Peyer's patch (tissue), 4 donors: Measurements from ENCODE around the gene SORBS1. TPM values are rescaled to one million over a fixed set of nuclear protein-coding genes. Genes with fewer than 3 reads are reported as not detected.
A peak's percentile ranks its signal among the peaks of the same experiment; 100 is the strongest.

Source experiments
- DNase-seq, 3 donors: peaks; one replicate each; pipeline ENCODE4 v3.0.0-alpha.2; 2017 to 2019
- H3K27ac ChIP-seq, 4 donors: fragments of 200-600 bp; sonication (generic); one replicate each; pipeline ENCODE4 v1.5.1; 2016 to 2019
- H3K27me3 ChIP-seq, 2 donors: fragments of 200-600 bp; sonication (generic); one replicate each; pipeline ENCODE4 v1.5.1; 2019
- H3K36me3 ChIP-seq, 3 donors: fragments of 200-600 bp; sonication (generic); one replicate each; pipeline ENCODE4 v1.5.1; 2016 to 2019
- H3K4me1 ChIP-seq, 4 donors: fragments of 200-600 bp; sonication (generic); one replicate each; pipeline ENCODE4 v1.5.1; 2016 to 2019
- H3K4me3 ChIP-seq, 4 donors: fragments of 200-600 bp; sonication (generic); 1 replicate in 3 of 4; 2 replicates in 1 of 4; pipeline ENCODE4 v1.5.1; 2016 to 2019; ENCODE audit warnings: mild to moderate bottlenecking in 1 of 4
- H3K9me3 ChIP-seq, 4 donors: fragments of 200-600 bp; sonication (generic); one replicate each; pipeline ENCODE4 v1.5.1; 2016 to 2019; ENCODE audit warnings: mild to moderate bottlenecking in 1 of 4
- POLR2A ChIP-seq, 2 donors: fragments of 450-650 bp; IDR thresholded peaks; one replicate each; pipeline ENCODE4 v1.5.1; 2017; ENCODE audit warnings: antibody characterized with exemption in 2 of 2, mild to moderate bottlenecking in 2 of 2, moderate library complexity in 2 of 2
- total RNA-seq, 4 donors: library from RNA; depleted of rRNA; stranded (reverse); fragments of >200 nt; gene quantifications; one replicate each; pipeline ENCODE4 v1.1.0, GENCODE V29; 2016
- TF ChIP-seq, protein P1 (sequence below), 6 experiments: fragments of 450-650 bp in 4 of 6; fragments of 200-600 bp in 2 of 6; sonication (generic) in 1 of 6; IDR thresholded peaks; one replicate each; pipeline ENCODE4 v1.5.1; 2017 to 2019; ENCODE audit warnings: antibody characterized with exemption in 6 of 6, mild to moderate bottlenecking in 3 of 6, moderate library complexity in 1 of 6

The SORBS1 gene
- total RNA-seq, 4 donors from 2014 or later, result 34.3 to 57.1 (median 48.7) TPM

DNA sequence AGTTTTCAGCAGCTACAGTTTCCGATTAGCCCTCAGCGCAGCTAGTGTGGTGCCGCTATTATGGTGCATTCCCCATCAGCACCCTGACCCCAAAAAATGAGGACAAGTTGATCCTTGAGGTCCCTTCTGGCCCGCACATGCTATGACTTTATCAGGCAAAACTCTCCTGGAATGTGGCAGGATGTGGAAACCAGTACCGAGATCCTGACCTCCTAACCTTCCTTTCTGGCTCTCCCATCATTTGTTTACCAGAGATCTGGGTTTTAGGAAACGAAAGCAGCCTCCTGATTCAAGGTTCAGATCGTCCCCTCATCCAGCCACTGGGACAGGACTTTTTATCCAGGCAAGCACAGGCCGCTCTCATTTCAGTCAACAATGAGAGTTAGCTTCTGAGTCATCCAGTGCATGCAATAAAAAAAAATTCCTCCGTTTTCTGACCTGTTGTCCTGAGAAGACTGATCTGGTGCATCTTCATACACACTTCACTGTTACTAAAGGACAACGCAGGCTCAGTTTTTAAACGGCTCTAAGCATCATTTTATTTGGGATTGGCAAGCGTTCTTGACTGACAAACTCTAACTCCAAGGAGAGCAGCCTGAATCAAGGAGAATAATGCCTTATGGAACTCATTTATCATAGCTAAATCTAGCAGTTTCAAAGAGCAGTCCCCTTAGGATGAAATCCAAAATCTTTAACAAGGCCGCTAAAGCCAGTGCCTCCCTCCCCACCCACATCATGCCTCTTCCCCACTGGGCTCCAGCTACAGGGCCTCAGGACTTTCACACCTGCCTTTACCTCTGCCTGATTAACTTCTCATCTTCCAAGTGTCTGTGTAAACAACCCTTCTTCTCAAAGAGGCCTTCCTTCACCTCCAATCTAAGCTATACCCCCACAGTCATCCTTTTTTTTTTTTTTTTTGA is 287.5 kb downstream of the SORBS1 start:
- peaks cover 0 to 70% (median 9%) of the 10 kb centered on the region in 4 donors for H3K4me1 ChIP-seq
- DNase-seq, result peak in 1 of 3 donors; percentile 80

DNA sequence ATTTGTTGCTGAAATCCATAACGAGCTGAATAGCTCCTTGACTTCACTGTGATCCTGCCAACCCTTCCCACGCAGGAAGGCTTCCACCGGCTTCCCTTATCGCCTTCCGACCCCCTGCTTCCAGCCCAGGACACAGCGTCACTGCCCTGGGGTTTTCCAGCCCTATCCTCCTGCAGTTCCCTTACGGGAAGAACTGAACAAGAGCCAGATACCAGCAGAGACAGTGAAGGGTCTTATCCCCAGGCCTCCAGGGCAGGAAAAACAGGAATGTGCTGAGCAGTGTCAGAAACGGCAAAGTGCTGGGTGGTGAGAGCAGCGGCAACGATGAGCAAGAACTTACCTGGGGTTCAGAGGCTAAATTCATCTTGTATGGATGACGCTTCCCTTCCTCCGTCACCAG is 292.7 kb downstream of the SORBS1 start:
- H3K27ac ChIP-seq, result peak overlapping the region; percentile 55 to 81 (median 64)
- no peaks in the 10 kb centered on the region for H3K9me3 ChIP-seq
- peaks cover 0 to 58% (median 0%) of the 10 kb centered on the region in 3 donors for H3K36me3 ChIP-seq
- no peak for DNase-seq
- no peaks in the 10 kb centered on the region for H3K27me3 ChIP-seq
- H3K4me3 ChIP-seq, result no peak overlapping the region
- peaks cover 0 to 57% (median 6%) of the 10 kb centered on the region in 4 donors for H3K4me1 ChIP-seq
- no peak for TF ChIP-seq POLR2A (IDR thresholded peaks at IDR 0.05)
- TF ChIP-seq, protein P1, sequence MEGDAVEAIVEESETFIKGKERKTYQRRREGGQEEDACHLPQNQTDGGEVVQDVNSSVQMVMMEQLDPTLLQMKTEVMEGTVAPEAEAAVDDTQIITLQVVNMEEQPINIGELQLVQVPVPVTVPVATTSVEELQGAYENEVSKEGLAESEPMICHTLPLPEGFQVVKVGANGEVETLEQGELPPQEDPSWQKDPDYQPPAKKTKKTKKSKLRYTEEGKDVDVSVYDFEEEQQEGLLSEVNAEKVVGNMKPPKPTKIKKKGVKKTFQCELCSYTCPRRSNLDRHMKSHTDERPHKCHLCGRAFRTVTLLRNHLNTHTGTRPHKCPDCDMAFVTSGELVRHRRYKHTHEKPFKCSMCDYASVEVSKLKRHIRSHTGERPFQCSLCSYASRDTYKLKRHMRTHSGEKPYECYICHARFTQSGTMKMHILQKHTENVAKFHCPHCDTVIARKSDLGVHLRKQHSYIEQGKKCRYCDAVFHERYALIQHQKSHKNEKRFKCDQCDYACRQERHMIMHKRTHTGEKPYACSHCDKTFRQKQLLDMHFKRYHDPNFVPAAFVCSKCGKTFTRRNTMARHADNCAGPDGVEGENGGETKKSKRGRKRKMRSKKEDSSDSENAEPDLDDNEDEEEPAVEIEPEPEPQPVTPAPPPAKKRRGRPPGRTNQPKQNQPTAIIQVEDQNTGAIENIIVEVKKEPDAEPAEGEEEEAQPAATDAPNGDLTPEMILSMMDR (IDR thresholded peaks at IDR 0.05), result no peak

More for the DNA sequence above, 287.5 kb downstream of the SORBS1 start:
- H3K27me3 ChIP-seq, result no peaks in the 10 kb centered on the region
- H3K4me3 ChIP-seq, result peak overlapping the region in 1 of 4 donors; percentile 5
- H3K27ac ChIP-seq, result peak overlapping the region; percentile 59 to 92 (median 80)
- H3K9me3 ChIP-seq, result no peaks in the 10 kb centered on the region
- H3K36me3 ChIP-seq, result peaks cover 0 to 30% (median 0%) of the 10 kb centered on the region in 3 donors
- TF ChIP-seq, protein P1 (IDR thresholded peaks at IDR 0.05), result no peak
- peak in 1 of 2 donors; percentile 8 for TF ChIP-seq POLR2A (IDR thresholded peaks at IDR 0.05)

DNA sequence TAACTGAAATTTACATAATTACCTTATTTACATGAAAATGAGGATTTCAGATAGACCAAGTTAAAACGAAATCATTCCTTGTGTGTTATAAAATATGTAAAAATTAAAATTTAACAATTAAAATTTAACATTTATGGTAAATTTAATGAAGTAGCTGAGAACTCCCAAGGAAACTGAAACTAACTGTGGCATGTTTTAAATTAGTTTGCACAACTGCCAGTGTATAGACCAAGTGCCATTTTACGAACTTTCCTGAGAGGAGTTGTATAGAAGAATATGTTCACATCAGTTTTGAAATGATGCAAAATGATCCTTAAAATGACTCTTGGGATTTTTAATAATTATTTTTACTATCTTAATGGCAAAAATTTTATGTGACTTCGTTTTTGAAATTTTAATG is 293.9 kb downstream of the SORBS1 start:
- Histone ChIP-seq H3K27me3 (no peaks in the 10 kb centered on the region), H3K4me1 (peaks cover 0 to 48% (median 4%) of the 10 kb centered on the region in 4 donors), H3K27ac (peak overlapping the region in 3 of 4 donors; percentile 56 to 81 (median 71)), H3K4me3 (no peak overlapping the region), H3K36me3 (peaks cover 0 to 70% (median 0%) of the 10 kb centered on the region in 3 donors), H3K9me3 (no peaks in the 10 kb centered on the region)
- TF ChIP-seq, protein P1 (IDR thresholded peaks at IDR 0.05), result no peak
- TF ChIP-seq POLR2A (IDR thresholded peaks at IDR 0.05), result no peak
- DNase-seq, result no peak

DNA sequence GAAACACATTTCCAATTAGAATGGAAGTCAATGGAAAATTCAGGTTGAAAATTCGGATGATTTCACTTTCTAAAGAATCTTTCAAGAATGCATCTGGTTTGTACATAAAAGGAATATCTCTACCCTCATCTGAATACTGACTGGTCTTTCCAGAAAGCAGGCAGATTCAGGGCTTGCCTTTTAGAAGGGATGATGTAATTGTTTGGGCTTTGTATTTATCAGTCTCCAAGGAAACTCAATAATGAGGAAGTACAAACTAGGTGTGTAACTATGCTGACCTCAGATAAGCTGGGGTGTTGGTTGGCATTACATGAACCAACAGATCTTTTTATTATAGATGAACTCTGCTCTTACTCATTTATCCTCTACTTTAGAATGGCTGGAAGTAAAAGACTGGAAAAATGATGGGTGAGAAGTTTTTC is 294.5 kb downstream of the SORBS1 start:
- H3K4me3 ChIP-seq, result no peak overlapping the region
- no peaks in the 10 kb centered on the region for H3K27me3 ChIP-seq
- DNase-seq, result no peak
- peaks cover 0 to 74% (median 0%) of the 10 kb centered on the region in 3 donors for H3K36me3 ChIP-seq
- no peaks in the 10 kb centered on the region for H3K9me3 ChIP-seq
- H3K4me1 ChIP-seq, result peaks cover 0 to 43% (median 4%) of the 10 kb centered on the region in 4 donors
- no peak for TF ChIP-seq POLR2A (IDR thresholded peaks at IDR 0.05)
- TF ChIP-seq, protein P1 (IDR thresholded peaks at IDR 0.05), result no peak
- H3K27ac ChIP-seq, result peak overlapping the region; percentile 50 to 81 (median 74)

DNA sequence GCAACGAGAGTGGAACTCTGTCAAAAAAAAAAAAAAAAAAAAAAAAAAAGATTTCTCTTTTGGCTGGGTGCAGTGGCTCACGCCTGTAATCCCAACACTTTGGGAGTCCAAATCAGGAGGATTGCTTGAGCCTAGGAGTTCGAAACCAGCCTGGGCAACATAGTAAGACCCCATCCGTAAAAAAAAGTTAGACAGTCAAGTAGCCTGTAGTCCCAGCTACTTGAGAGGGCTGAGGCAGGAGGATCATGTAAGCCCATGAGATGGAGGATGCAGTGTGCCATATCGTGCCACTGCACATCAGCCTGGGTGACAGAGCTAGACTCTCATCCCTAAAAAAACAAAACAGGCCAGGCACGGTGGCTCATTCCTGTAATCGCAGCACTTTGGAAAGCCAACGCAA is 295.6 kb downstream of the SORBS1 start:
- Histone ChIP-seq H3K36me3 (peaks cover 0 to 75% (median 0%) of the 10 kb centered on the region in 3 donors), H3K9me3 (no peaks in the 10 kb centered on the region), H3K27me3 (no peaks in the 10 kb centered on the region), H3K27ac (peak overlapping the region in 1 of 4 donors; percentile 81), H3K4me1 (peaks cover 0 to 50% (median 4%) of the 10 kb centered on the region in 4 donors), H3K4me3 (no peak overlapping the region)
- TF ChIP-seq, protein P1 (IDR thresholded peaks at IDR 0.05), result no peak
- TF ChIP-seq POLR2A (IDR thresholded peaks at IDR 0.05), result no peak
- no peak for DNase-seq
